ENCODE data around the gene PRKD1.

PRKD1 gene

GRCh38 chr14:29836395-29836794 is 91.3 kb downstream of the PRKD1 start:
- DNase-seq (ENCODE audit: low spot score) = no peak

- no peak for DNase-seq (ENCODE audit: low spot score)
Measured at GRCh38 chr14:29832042-29832441, 95.6 kb downstream of the PRKD1 start.

- no peak for DNase-seq (ENCODE audit: low spot score)
Measured at GRCh38 chr14:29829851-29830250, 97.8 kb downstream of the PRKD1 start.

GRCh38 chr14:29823816-29824215 is 103.8 kb downstream of the PRKD1 start:
- DNase-seq (ENCODE audit: low spot score) = peak; percentile 5

GRCh38 chr14:29822430-29822709 is 105.3 kb downstream of the PRKD1 start:
- no peak for DNase-seq (ENCODE audit: low spot score)

- no peak for DNase-seq (ENCODE audit: low spot score)
Measured at GRCh38 chr14:29821661-29822429, 105.8 kb downstream of the PRKD1 start.

- DNase-seq (ENCODE audit: low spot score) = no peak
Measured at GRCh38 chr14:29821242-29821641, 106.4 kb downstream of the PRKD1 start.

- DNase-seq (ENCODE audit: low spot score) = no peak
Measured at GRCh38 chr14:29820785-29821184, 106.9 kb downstream of the PRKD1 start.

- no peak for DNase-seq (ENCODE audit: low spot score)
Measured at GRCh38 chr14:29817767-29818405, 109.8 kb downstream of the PRKD1 start.

GRCh38 chr14:29815016-29815674 is 112.5 kb downstream of the PRKD1 start:
- DNase-seq (ENCODE audit: low spot score) = no peak

- peak; percentile 64 for DNase-seq (ENCODE audit: low spot score)
Measured at GRCh38 chr14:29814156-29815015, 113.3 kb downstream of the PRKD1 start.

GRCh38 chr14:29810682-29811081 is 117.0 kb downstream of the PRKD1 start:
- peak; percentile 37 for DNase-seq (ENCODE audit: low spot score)

GRCh38 chr14:29810064-29810463 is 117.6 kb downstream of the PRKD1 start:
- DNase-seq (ENCODE audit: low spot score) = no peak

GRCh38 chr14:29806124-29806517 is 121.5 kb downstream of the PRKD1 start:
- no peak for DNase-seq (ENCODE audit: low spot score)

GRCh38 chr14:29805415-29806123 is 122.1 kb downstream of the PRKD1 start:
- no peak for DNase-seq (ENCODE audit: low spot score)

- no peak for DNase-seq (ENCODE audit: low spot score)
Measured at GRCh38 chr14:29804481-29805266, 123.0 kb downstream of the PRKD1 start.

- DNase-seq (ENCODE audit: low spot score) = no peak
Measured at GRCh38 chr14:29803045-29803444, 124.6 kb downstream of the PRKD1 start.

GRCh38 chr14:29802211-29802610 is 125.4 kb downstream of the PRKD1 start:
- no peak for DNase-seq (ENCODE audit: low spot score)

GRCh38 chr14:29800961-29801360 is 126.7 kb downstream of the PRKD1 start:
- no peak for DNase-seq (ENCODE audit: low spot score)

GRCh38 chr14:29799464-29800095 is 128.1 kb downstream of the PRKD1 start:
- no peak for DNase-seq (ENCODE audit: low spot score)
